PC-3 (cell line): ENCODE measurements around the gene GPR18. TPM values are rescaled to one million over a fixed set of nuclear protein-coding genes. Genes with fewer than 3 reads are reported as not detected.

Source experiments
- ATAC-seq: fragments of 200-7000 bp; cut with Tn5 transposase; 2 replicates; pipeline ENCODE4 v1.9.1; 2020; ENCODE audit warnings: mild to moderate bottlenecking, moderate library complexity
- BruUV-seq: library from RNA; stranded (reverse); fragments of 400-500 nt; replicated peaks from 2 replicates; lab custom pipeline; 2021; lab: Mats Ljungman, UMichigan
- CTCF ChIA-PET: fragments of 300-600 bp; sonication (Branson Sonifier 250); formaldehyde crosslinking; loops from one replicate; lab custom pipeline; 2022; ENCODE audit warnings: antibody characterized with exemption; lab: Charles Lee
- POLR2A ChIA-PET: fragments of 300-600 bp; sonication (Branson Sonifier 250); formaldehyde crosslinking; loops from one replicate; lab custom pipeline; 2022; ENCODE audit warnings: antibody characterized with exemption; ENCODE audit not compliant: unreplicated experiment; lab: Charles Lee
- DNase-seq: peaks from one replicate; pipeline ENCODE4 v3.0.0-alpha.2; 2015
- H2AFZ ChIP-seq: fragments of 300-600 bp; sonication (generic); 2 replicates; pipeline ENCODE4 v1.6.0; 2016; ENCODE audit warnings: antibody characterized with exemption, low read length
- H3F3A ChIP-seq: fragments of 300-600 bp; sonication (generic); one replicate; pipeline ENCODE4 v1.6.0; 2017; ENCODE audit warnings: antibody characterized with exemption, low read length, control low read depth, mild to moderate bottlenecking; ENCODE audit not compliant: unreplicated experiment
- H3K27ac ChIP-seq: fragments of 300-600 bp; sonication (generic); 2 replicates; pipeline ENCODE4 v1.5.1; 2016; ENCODE audit warnings: mild to moderate bottlenecking, low read length
- H3K27me3 ChIP-seq: fragments of 300-600 bp; sonication (generic); 2 replicates; pipeline ENCODE4 v1.6.1; 2016; ENCODE audit warnings: low read length, mixed read lengths
- H3K36me3 ChIP-seq: fragments of 300-600 bp; sonication (generic); 2 replicates; pipeline ENCODE4 v1.6.1; 2016; ENCODE audit warnings: low read depth, mixed run types, low read length, mixed read lengths
- H3K4me1 ChIP-seq: fragments of 300-600 bp; sonication (generic); 2 replicates; pipeline ENCODE4 v1.5.1; 2016; ENCODE audit warnings: low read length; ENCODE audit not compliant: insufficient read depth
- H3K4me2 ChIP-seq: fragments of 300-600 bp; sonication (generic); 2 replicates; pipeline ENCODE4 v1.6.0; 2016; ENCODE audit warnings: low read length
- H3K4me3 ChIP-seq: fragments of 300-600 bp; sonication (generic); 2 replicates; pipeline ENCODE4 v1.5.1; 2016; ENCODE audit warnings: mild to moderate bottlenecking, low read length, mixed read lengths
- H3K79me2 ChIP-seq: fragments of 300-600 bp; sonication (generic); 2 replicates; pipeline ENCODE4 v1.6.1; 2017; ENCODE audit warnings: low read length, mixed read lengths
- H3K9ac ChIP-seq: fragments of 300-600 bp; sonication (generic); 2 replicates; pipeline ENCODE4 v1.6.0; 2016; ENCODE audit warnings: mild to moderate bottlenecking, low read length
- H3K9me2 ChIP-seq: fragments of 300-600 bp; sonication (generic); replicated peaks from 2 replicates; pipeline ENCODE4 v1.6.1; 2016; ENCODE audit warnings: mixed run types, low read length, mixed read lengths
- H3K9me3 ChIP-seq: fragments of 300-600 bp; sonication (generic); 2 replicates; pipeline ENCODE4 v1.6.1; 2016; ENCODE audit warnings: low read length, mixed read lengths
- H4K20me1 ChIP-seq: fragments of 300-600 bp; sonication (generic); 2 replicates; pipeline ENCODE4 v1.6.1; 2016; ENCODE audit warnings: low read length, mixed read lengths
- CTCF ChIP-seq: fragments of 300-600 bp; sonication (generic); conservative IDR thresholded peaks from 2 replicates; pipeline ENCODE4 v1.5.1; 2017; ENCODE audit warnings: antibody characterized with exemption, low read depth, mild to moderate bottlenecking, low read length
- EZH2 ChIP-seq: fragments of 300-600 bp; sonication (generic); IDR thresholded peaks from one replicate; pipeline ENCODE4 v1.6.1; 2017; ENCODE audit warnings: antibody characterized with exemption, mild to moderate bottlenecking, low read length; ENCODE audit not compliant: unreplicated experiment
- EZH2phosphoT487 ChIP-seq: fragments of 300-600 bp; sonication (generic); IDR thresholded peaks from 2 replicates; pipeline ENCODE4 v1.6.1; 2018; ENCODE audit warnings: mild to moderate bottlenecking, antibody characterized with exemption, low read length, borderline replicate concordance
- intact Hi-C: fragments of 100-400 bp; cut with micrococcal nuclease; formaldehyde crosslinking; loops from 2 replicates; pipeline ENCODE4 v1.9.0; 2023
- total RNA-seq: library from RNA; depleted of rRNA; stranded (reverse); fragments of >200 nt; gene quantifications from 2 replicates; pipeline ENCODE4 v1.2.3, GENCODE V29; 2014

Gene GPR18
- total RNA-seq, 1 experiment from 2014 or later, result not detected

GRCh38 chr13:99273128-99273527 lies 14.9 kb upstream of the GPR18 start:
- ChIA-PET POLR2A (no interaction called here), CTCF (no interaction called here)
- Histone ChIP-seq H3K9ac (no peak overlapping the region), H3K27me3 (no peaks in the 10 kb centered on the region), H2AFZ (no peak overlapping the region), H3K4me2 (no peak overlapping the region), H3F3A (no peaks in the 10 kb centered on the region), H3K9me2 (no peaks in the 10 kb centered on the region), H4K20me1 (no peaks in the 10 kb centered on the region), H3K4me3 (no peak overlapping the region), H3K4me1 (no peaks in the 10 kb centered on the region), H3K9me3 (no peaks in the 10 kb centered on the region), H3K27ac (no peak overlapping the region), H3K36me3 (no peaks in the 10 kb centered on the region), H3K79me2 (no peaks in the 10 kb centered on the region)
- no peak for TF ChIP-seq EZH2phosphoT487
- no peak for ATAC-seq
- intact Hi-C loops, result no loop called here
- BruUV-seq, result no TSS peak
- no peak for DNase-seq

DNA sequence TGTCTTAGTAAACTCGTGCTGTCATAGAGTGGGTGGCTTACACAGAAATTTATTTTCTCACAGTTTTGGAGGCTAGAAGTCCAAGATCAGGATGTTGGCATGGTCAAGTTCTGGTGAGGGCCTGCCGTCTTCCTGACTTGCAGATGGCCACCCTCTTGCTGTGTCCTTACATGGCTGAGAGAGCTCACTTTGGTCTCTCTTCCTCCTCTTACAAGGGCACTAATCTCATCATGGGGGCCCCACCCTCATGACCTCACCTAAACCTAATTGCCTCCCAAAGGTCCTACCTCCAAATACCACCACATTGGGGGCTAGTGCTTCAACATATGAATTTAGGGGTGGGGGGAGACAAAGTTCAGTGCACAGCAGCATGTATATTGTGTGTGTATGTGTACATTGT lies 14.3 kb upstream of the GPR18 start:
- no peak for TF ChIP-seq EZH2phosphoT487
- TF ChIP-seq CTCF, result no peak
- no peak for TF ChIP-seq EZH2

DNA sequence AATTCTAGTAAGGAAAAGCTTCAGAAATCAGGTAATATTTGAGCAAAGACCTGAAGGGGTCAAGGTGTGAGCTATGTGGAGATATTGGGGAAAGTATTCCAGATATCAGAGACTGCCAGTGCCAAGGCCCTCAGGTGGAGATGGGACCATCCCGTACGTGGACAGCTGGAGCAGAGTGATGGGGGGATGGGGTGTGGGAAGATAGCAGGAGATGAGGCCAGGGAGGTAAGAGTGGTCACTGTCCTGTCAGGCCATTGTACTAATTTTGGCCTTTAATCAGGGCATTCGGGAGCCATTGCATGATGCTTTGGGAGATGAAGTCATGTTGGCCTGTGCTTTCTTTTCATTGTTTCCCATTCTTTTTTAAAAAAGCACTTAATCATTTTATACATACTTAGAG lies 13.1 kb upstream of the GPR18 start:
- Histone ChIP-seq H3K9me3 (no peaks in the 10 kb centered on the region), H3K4me3 (no peak overlapping the region), H3K36me3 (no peaks in the 10 kb centered on the region), H3K27me3 (no peaks in the 10 kb centered on the region), H3K27ac (no peak overlapping the region), H3K4me2 (no peak overlapping the region), H2AFZ (no peak overlapping the region), H3K9ac (no peak overlapping the region), H3K9me2 (no peaks in the 10 kb centered on the region), H3K4me1 (no peaks in the 10 kb centered on the region), H4K20me1 (no peaks in the 10 kb centered on the region), H3K79me2 (no peaks in the 10 kb centered on the region), H3F3A (no peaks in the 10 kb centered on the region)
- ATAC-seq (no peak), DNase-seq (no peak)
- ChIA-PET POLR2A (no interaction called here), CTCF (no interaction called here)
- TF ChIP-seq CTCF (no peak), EZH2 (no peak), EZH2phosphoT487 (no peak)
- intact Hi-C loops, result no loop called here
- BruUV-seq, result no TSS peak

More for the DNA sequence above, 14.3 kb upstream of the GPR18 start:
- H3K9me2 ChIP-seq, result no peaks in the 10 kb centered on the region
- DNase-seq (no peak), ATAC-seq (no peak)
- H4K20me1 ChIP-seq, result no peaks in the 10 kb centered on the region
- no peaks in the 10 kb centered on the region for H3F3A ChIP-seq
- BruUV-seq, result no TSS peak
- no peak overlapping the region for H3K27ac ChIP-seq
- H3K79me2 ChIP-seq, result no peaks in the 10 kb centered on the region
- no peak overlapping the region for H3K9ac ChIP-seq
- intact Hi-C loops, result no loop called here
- H3K4me3 ChIP-seq, result no peak overlapping the region
- no peaks in the 10 kb centered on the region for H3K36me3 ChIP-seq
- H3K27me3 ChIP-seq, result no peaks in the 10 kb centered on the region
- H3K4me1 ChIP-seq, result no peaks in the 10 kb centered on the region
- no peak overlapping the region for H2AFZ ChIP-seq
- ChIA-PET CTCF (no interaction called here), POLR2A (no interaction called here)
- H3K9me3 ChIP-seq, result no peaks in the 10 kb centered on the region
- H3K4me2 ChIP-seq, result no peak overlapping the region
